ENCODE data around the gene SRR. TPM values are rescaled to one million over a fixed set of nuclear protein-coding genes. Genes with fewer than 3 reads are reported as not detected.
"Not testable (repeated sequence)": the region's sequence is repeated elsewhere in the genome, so short reads cannot be mapped to it uniquely, and the experiment has no call there.

Gene SRR
- total and polyA plus RNA-seq, 10 of the 15 experiments (the other 5 are each of a cell fraction or from before 2014, with no cell fraction given) = 11.7 to 33.9 (median 20.2) TPM

DNA sequence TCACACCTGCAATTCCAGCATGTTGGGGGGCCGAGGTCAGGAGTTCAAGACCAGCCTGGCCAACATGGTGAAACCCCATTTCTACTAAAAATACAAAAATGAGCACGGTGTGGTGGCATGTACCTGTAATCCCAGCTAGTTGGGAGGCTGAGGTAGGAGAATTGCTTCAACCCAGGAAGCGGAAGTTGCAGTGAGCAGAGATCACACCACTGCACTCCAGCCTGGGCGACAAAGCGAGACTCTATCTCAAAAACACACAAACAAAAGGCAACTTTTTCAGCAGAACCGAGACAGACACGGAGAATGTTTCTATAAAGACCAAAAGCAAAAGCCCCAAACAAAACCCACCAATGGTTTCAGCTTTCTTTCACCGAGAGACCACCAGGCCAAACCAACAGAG is 44.9 kb upstream of the SRR start:
- peak; percentile 25 for ATAC-seq
- in situ Hi-C loops (cut with MboI); H3K36me3 ChIP-seq (ENCODE audit: control insufficient read depth in 2 of 2, insufficient read depth in 2 of 2, low read length in 1 of 2); H4K20me1 ChIP-seq (ENCODE audit: control insufficient read depth, insufficient read depth); DNase-seq (ENCODE audit: low read depth, low spot score); FAIRE-seq; H3K9me3 ChIP-seq (replicated peaks; ENCODE audit: control insufficient read depth, insufficient read depth, low read length); BruUV-seq (replicated peaks); H3K27me3 ChIP-seq (replicated peaks in 1 of 2; ENCODE audit: control insufficient read depth in 2 of 2, insufficient read depth in 2 of 2, low read length in 1 of 2); intact Hi-C loops (cut with micrococcal nuclease; ENCODE audit: unreplicated experiment); H2AFZ ChIP-seq (ENCODE audit: control insufficient read depth, low read depth, low read length): not testable (repeated sequence)
- peak overlapping the region; percentile 39 for H3K4me3 ChIP-seq
- ChIA-PET CTCF (interaction anchor here (0.8 to 4.1 kb wide), 11 partner anchors 9 to 204 kb away, joined by 3 to 50 read pairs (median 6); partner anchors contain the start of gene HIC1), SMC1A (ENCODE audit: uncharacterized antibody, unreplicated experiment) (interaction anchor here (1.2 to 4.1 kb wide), 9 partner anchors 8 to 175 kb away, joined by 4 to 43 read pairs (median 14); no protein-coding TSS in a partner anchor), RAD21 (ENCODE audit: unreplicated experiment) (interaction anchor here (0.6 to 4.2 kb wide), 13 partner anchors 8 to 542 kb away, joined by 3 to 40 read pairs (median 5); partner anchors contain the start of gene HIC1), POLR2A (interaction anchor here (0.6 to 8.8 kb wide), 15 partner anchors 8 to 1025 kb away, joined by 3 to 69 read pairs (median 4); partner anchors contain the start of genes SMG6 and SRR)
- H3K27ac ChIP-seq (ENCODE audit: control insufficient read depth, insufficient read depth) = peak overlapping the region; percentile 99
- H3K4me2 ChIP-seq (ENCODE audit: control insufficient read depth, insufficient read depth) = peak overlapping the region; percentile 76
- WGBS (ENCODE audit: insufficient coverage, insufficient replicate concordance, low lambda C conversion rate, missing lambda C conversion rate) = 40% methylated on average over 8 of the region's 8 CpGs
- peak overlapping the region; percentile 82 for H3K9ac ChIP-seq (ENCODE audit: control insufficient read depth, insufficient read depth, low read length)
- peaks cover 63% of the 10 kb centered on the region for H3K4me1 ChIP-seq (ENCODE audit: control insufficient read depth, insufficient read depth, low read length)
- peaks cover 45% of the 10 kb centered on the region for H3K79me2 ChIP-seq (ENCODE audit: control insufficient read depth, insufficient read depth, low read length)
- TF ChIP-seq, protein P1, sequence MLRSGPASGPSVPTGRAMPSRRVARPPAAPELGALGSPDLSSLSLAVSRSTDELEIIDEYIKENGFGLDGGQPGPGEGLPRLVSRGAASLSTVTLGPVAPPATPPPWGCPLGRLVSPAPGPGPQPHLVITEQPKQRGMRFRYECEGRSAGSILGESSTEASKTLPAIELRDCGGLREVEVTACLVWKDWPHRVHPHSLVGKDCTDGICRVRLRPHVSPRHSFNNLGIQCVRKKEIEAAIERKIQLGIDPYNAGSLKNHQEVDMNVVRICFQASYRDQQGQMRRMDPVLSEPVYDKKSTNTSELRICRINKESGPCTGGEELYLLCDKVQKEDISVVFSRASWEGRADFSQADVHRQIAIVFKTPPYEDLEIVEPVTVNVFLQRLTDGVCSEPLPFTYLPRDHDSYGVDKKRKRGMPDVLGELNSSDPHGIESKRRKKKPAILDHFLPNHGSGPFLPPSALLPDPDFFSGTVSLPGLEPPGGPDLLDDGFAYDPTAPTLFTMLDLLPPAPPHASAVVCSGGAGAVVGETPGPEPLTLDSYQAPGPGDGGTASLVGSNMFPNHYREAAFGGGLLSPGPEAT (IDR thresholded peaks at IDR 0.05; ENCODE audit: low read depth) = 0 out of 2 replicates have a peak, but pooled peaks have one; percentile 17
- TF ChIP-seq, protein P2, sequence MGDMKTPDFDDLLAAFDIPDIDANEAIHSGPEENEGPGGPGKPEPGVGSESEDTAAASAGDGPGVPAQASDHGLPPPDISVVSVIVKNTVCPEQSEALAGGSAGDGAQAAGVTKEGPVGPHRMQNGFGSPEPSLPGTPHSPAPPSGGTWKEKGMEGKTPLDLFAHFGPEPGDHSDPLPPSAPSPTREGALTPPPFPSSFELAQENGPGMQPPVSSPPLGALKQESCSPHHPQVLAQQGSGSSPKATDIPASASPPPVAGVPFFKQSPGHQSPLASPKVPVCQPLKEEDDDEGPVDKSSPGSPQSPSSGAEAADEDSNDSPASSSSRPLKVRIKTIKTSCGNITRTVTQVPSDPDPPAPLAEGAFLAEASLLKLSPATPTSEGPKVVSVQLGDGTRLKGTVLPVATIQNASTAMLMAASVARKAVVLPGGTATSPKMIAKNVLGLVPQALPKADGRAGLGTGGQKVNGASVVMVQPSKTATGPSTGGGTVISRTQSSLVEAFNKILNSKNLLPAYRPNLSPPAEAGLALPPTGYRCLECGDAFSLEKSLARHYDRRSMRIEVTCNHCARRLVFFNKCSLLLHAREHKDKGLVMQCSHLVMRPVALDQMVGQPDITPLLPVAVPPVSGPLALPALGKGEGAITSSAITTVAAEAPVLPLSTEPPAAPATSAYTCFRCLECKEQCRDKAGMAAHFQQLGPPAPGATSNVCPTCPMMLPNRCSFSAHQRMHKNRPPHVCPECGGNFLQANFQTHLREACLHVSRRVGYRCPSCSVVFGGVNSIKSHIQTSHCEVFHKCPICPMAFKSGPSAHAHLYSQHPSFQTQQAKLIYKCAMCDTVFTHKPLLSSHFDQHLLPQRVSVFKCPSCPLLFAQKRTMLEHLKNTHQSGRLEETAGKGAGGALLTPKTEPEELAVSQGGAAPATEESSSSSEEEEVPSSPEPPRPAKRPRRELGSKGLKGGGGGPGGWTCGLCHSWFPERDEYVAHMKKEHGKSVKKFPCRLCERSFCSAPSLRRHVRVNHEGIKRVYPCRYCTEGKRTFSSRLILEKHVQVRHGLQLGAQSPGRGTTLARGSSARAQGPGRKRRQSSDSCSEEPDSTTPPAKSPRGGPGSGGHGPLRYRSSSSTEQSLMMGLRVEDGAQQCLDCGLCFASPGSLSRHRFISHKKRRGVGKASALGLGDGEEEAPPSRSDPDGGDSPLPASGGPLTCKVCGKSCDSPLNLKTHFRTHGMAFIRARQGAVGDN (IDR thresholded peaks at IDR 0.05) = peak; percentile 93
- TF ChIP-seq GABPA (IDR thresholded peaks at IDR 0.05; ENCODE audit: low read depth) = peak; percentile 67
- TF ChIP-seq, protein P3, sequence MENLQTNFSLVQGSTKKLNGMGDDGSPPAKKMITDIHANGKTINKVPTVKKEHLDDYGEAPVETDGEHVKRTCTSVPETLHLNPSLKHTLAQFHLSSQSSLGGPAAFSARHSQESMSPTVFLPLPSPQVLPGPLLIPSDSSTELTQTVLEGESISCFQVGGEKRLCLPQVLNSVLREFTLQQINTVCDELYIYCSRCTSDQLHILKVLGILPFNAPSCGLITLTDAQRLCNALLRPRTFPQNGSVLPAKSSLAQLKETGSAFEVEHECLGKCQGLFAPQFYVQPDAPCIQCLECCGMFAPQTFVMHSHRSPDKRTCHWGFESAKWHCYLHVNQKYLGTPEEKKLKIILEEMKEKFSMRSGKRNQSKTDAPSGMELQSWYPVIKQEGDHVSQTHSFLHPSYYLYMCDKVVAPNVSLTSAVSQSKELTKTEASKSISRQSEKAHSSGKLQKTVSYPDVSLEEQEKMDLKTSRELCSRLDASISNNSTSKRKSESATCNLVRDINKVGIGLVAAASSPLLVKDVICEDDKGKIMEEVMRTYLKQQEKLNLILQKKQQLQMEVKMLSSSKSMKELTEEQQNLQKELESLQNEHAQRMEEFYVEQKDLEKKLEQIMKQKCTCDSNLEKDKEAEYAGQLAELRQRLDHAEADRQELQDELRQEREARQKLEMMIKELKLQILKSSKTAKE (IDR thresholded peaks at IDR 0.05; ENCODE audit: low read depth, poor library complexity, severe bottlenecking) = peak; percentile 23
- TF ChIP-seq, protein P4, sequence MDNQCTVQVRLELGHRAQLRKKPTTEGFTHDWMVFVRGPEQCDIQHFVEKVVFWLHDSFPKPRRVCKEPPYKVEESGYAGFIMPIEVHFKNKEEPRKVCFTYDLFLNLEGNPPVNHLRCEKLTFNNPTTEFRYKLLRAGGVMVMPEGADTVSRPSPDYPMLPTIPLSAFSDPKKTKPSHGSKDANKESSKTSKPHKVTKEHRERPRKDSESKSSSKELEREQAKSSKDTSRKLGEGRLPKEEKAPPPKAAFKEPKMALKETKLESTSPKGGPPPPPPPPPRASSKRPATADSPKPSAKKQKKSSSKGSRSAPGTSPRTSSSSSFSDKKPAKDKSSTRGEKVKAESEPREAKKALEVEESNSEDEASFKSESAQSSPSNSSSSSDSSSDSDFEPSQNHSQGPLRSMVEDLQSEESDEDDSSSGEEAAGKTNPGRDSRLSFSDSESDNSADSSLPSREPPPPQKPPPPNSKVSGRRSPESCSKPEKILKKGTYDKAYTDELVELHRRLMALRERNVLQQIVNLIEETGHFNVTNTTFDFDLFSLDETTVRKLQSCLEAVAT (IDR thresholded peaks at IDR 0.05) = peak; percentile 74
- TF ChIP-seq, protein P5, sequence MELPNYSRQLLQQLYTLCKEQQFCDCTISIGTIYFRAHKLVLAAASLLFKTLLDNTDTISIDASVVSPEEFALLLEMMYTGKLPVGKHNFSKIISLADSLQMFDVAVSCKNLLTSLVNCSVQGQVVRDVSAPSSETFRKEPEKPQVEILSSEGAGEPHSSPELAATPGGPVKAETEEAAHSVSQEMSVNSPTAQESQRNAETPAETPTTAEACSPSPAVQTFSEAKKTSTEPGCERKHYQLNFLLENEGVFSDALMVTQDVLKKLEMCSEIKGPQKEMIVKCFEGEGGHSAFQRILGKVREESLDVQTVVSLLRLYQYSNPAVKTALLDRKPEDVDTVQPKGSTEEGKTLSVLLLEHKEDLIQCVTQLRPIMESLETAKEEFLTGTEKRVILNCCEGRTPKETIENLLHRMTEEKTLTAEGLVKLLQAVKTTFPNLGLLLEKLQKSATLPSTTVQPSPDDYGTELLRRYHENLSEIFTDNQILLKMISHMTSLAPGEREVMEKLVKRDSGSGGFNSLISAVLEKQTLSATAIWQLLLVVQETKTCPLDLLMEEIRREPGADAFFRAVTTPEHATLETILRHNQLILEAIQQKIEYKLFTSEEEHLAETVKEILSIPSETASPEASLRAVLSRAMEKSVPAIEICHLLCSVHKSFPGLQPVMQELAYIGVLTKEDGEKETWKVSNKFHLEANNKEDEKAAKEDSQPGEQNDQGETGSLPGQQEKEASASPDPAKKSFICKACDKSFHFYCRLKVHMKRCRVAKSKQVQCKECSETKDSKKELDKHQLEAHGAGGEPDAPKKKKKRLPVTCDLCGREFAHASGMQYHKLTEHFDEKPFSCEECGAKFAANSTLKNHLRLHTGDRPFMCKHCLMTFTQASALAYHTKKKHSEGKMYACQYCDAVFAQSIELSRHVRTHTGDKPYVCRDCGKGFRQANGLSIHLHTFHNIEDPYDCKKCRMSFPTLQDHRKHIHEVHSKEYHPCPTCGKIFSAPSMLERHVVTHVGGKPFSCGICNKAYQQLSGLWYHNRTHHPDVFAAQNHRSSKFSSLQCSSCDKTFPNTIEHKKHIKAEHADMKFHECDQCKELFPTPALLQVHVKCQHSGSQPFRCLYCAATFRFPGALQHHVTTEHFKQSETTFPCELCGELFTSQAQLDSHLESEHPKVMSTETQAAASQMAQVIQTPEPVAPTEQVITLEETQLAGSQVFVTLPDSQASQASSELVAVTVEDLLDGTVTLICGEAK (IDR thresholded peaks at IDR 0.05; ENCODE audit: borderline replicate concordance) = peak; percentile 65; the same call in 1 of the 2 replicates
- TF ChIP-seq NR2F1 (conservative IDR thresholded peaks at IDR 0.05) = 0 out of 2 replicates have a peak, but pooled peaks have one; percentile 36
- TF ChIP-seq SMAD1 (IDR thresholded peaks at IDR 0.05; ENCODE audit: low read depth, partially characterized antibody) = peak; percentile 36
